Neural crest cell (in vitro differentiated cells): ENCODE measurements around the gene CAMSAP2. TPM values are rescaled to one million over a fixed set of nuclear protein-coding genes. Genes with fewer than 3 reads are reported as not detected.

Experiments
- DNase-seq: peaks from one replicate; pipeline ENCODE4 v3.0.0; 2021; ENCODE audit warnings: low read depth, mixed read lengths, low spot score
- H3K27ac Mint-ChIP-seq: one replicate; pipeline ENCODE4 v1.8.0; 2021; ENCODE audit warnings: mild to moderate bottlenecking, mixed read lengths; ENCODE audit not compliant: unreplicated experiment
- H3K27me3 Mint-ChIP-seq: 2 replicates; pipeline ENCODE4 v1.8.0; 2021; ENCODE audit warnings: low read depth, mild to moderate bottlenecking, mixed read lengths
- H3K36me3 Mint-ChIP-seq: 2 replicates; pipeline ENCODE4 v1.8.0; 2021; ENCODE audit warnings: low read depth, mild to moderate bottlenecking, mixed read lengths
- H3K4me1 Mint-ChIP-seq: 2 replicates; pipeline ENCODE4 v1.8.0; 2021; ENCODE audit warnings: mixed read lengths
- H3K4me3 Mint-ChIP-seq: one replicate; pipeline ENCODE4 v1.8.0; 2021; ENCODE audit warnings: mild to moderate bottlenecking, mixed read lengths
- H3K9me3 Mint-ChIP-seq: 2 replicates; pipeline ENCODE4 v1.8.0; 2021; ENCODE audit warnings: mixed read lengths
- total RNA-seq: library from RNA; stranded (reverse); gene quantifications from 2 replicates; pipeline ENCODE4 v1.2.1, GENCODE V29; 2021
- TF ChIP-seq, protein P1 (sequence below): fragments of 200-600 bp; sonication (generic); conservative IDR thresholded peaks from 2 replicates; pipeline ENCODE4 v1.5.0; 2021; ENCODE audit warnings: antibody characterized with exemption, mild to moderate bottlenecking

The CAMSAP2 gene
- total RNA-seq, 1 donor from 2014 or later: 40.3 TPM

GRCh38 chr1:200889571-200889970 lies 150.9 kb downstream of the CAMSAP2 start:
- TF ChIP-seq, protein P1, sequence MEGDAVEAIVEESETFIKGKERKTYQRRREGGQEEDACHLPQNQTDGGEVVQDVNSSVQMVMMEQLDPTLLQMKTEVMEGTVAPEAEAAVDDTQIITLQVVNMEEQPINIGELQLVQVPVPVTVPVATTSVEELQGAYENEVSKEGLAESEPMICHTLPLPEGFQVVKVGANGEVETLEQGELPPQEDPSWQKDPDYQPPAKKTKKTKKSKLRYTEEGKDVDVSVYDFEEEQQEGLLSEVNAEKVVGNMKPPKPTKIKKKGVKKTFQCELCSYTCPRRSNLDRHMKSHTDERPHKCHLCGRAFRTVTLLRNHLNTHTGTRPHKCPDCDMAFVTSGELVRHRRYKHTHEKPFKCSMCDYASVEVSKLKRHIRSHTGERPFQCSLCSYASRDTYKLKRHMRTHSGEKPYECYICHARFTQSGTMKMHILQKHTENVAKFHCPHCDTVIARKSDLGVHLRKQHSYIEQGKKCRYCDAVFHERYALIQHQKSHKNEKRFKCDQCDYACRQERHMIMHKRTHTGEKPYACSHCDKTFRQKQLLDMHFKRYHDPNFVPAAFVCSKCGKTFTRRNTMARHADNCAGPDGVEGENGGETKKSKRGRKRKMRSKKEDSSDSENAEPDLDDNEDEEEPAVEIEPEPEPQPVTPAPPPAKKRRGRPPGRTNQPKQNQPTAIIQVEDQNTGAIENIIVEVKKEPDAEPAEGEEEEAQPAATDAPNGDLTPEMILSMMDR: no peak
- H3K4me3 Mint-ChIP-seq: peak overlapping the region; percentile 99
- no peaks in the 10 kb centered on the region for H3K27me3 Mint-ChIP-seq
- no peaks in the 10 kb centered on the region for H3K36me3 Mint-ChIP-seq
- no peak overlapping the region for H3K27ac Mint-ChIP-seq
- H3K4me1 Mint-ChIP-seq: peaks cover 64% of the 10 kb centered on the region
- DNase-seq: no peak
- H3K9me3 Mint-ChIP-seq: no peaks in the 10 kb centered on the region

DNA sequence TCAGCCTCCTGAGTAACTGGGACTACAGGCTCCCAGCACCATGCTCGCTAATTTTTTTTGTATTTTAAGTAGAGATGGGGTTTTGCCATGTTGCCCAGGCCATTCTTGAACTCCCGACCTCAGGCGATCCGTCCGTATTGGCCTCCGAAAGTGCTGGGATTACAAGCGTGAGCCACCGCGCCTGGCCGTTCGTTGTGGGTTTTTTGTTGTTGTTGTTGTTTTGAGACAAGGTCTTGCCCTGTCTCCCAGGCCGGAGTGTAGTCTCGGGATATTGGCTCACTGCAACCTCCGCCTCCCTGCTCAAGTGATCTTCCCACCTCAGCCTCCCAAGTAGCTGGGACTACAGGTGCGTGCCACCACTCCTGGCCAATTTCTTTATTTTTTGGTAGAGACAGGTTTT lies 151.3 kb downstream of the CAMSAP2 start:
- Mint-ChIP-seq H3K36me3 (no peaks in the 10 kb centered on the region), H3K9me3 (no peaks in the 10 kb centered on the region), H3K4me1 (peaks cover 64% of the 10 kb centered on the region), H3K4me3 (peak overlapping the region; percentile 99), H3K27me3 (no peaks in the 10 kb centered on the region), H3K27ac (no peak overlapping the region)
- no peak for DNase-seq
- TF ChIP-seq, protein P1: no peak

DNA sequence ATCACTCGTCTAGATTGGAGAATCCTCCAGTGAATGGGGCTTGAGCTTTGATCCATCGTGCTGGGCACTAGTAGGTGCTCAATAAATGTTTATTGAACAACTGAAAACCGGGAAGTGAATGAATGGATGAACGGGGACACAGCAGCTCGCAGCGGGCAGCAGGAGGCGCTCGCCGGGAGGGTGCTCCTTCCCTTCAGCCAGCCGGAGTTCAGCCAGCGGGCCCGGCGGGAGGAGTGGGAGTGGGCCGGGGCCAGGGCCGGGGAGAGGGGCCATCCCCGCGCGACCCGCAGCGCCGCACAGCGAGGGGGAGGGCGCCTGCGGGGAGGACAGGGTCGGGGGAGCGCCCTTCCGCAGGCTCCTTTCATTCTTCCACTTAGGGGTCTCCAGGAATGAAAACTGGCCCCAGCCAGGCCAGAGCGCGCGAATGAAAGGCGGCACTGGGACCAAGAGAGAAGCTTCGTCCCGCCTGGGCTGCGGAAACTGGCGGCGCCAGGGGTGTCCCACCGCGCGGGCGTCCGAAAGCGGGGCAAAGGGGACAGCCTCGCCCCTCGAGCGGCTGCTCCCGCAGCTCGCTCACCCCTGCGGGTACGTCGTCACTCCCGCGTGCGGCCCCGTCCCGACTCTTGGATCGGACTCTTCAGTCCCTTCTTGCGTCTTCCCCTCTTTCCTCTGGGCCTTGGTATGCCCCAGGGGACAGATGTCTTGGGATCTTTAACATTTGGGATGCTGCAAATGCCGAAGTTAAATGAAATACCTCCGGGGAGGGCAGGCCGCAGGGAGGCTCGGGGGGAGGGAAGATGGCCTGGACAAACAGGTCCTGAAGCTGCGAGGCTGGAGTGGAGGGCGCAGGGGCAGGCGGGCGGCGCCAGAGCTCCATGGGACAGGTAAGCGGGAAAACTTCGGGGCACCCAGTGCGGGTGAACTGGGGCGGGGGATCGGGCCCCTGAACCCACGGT lies 152.4 kb downstream of the CAMSAP2 start:
- Mint-ChIP-seq H3K27ac (peak overlapping the region; percentile 98), H3K4me1 (peaks cover 72% of the 10 kb centered on the region), H3K36me3 (no peaks in the 10 kb centered on the region), H3K27me3 (no peaks in the 10 kb centered on the region), H3K4me3 (peak overlapping the region; percentile 99), H3K9me3 (no peaks in the 10 kb centered on the region)
- TF ChIP-seq, protein P1: peak; percentile 76
- peak; percentile 70 for DNase-seq

- H3K27me3 Mint-ChIP-seq: no peaks in the 10 kb centered on the region
- H3K27ac Mint-ChIP-seq: peak overlapping the region; percentile 98
- no peaks in the 10 kb centered on the region for H3K9me3 Mint-ChIP-seq
- peak overlapping the region; percentile 99 for H3K4me3 Mint-ChIP-seq
- TF ChIP-seq, protein P1: no peak
- DNase-seq: peak; percentile 71
- peaks cover 73% of the 10 kb centered on the region for H3K4me1 Mint-ChIP-seq
- H3K36me3 Mint-ChIP-seq: no peaks in the 10 kb centered on the region
Observed at GRCh38 chr1:200891774-200892157, 153.1 kb downstream of the CAMSAP2 start.

DNA sequence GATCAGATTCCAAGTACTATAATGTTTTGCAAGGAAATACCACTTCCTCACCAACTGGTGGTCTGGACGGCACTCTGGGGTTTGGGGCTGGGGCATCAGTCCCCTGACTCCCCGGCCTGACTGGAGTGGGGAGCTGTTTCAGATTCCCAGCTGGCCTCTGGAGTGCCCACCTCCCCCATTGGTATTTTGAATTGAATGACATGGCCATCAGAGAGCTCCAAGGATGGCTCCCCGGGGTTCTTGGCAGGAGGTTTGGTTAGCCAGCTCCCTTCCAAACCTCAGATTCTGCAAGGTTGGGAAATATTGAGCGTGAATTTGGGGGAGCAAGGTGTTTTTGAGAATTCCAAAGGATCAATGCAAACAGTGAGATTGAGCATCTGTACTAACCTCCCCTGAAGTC lies 153.9 kb downstream of the CAMSAP2 start:
- TF ChIP-seq, protein P1: no peak
- Mint-ChIP-seq H3K27me3 (no peaks in the 10 kb centered on the region), H3K4me1 (peaks cover 68% of the 10 kb centered on the region), H3K9me3 (no peaks in the 10 kb centered on the region), H3K27ac (peak overlapping the region; percentile 98), H3K4me3 (peak overlapping the region; percentile 99), H3K36me3 (no peaks in the 10 kb centered on the region)
- DNase-seq: no peak
